Uterus (tissue), 2 donors: ENCODE measurements around the gene UBC.

Source experiments
- CTCF ChIP-seq, 4 experiments: fragments of 200-600 bp in 2 of 4; fragments of 450-650 bp in 2 of 4; sonication (generic) in 2 of 4; IDR thresholded peaks; one replicate each; pipeline ENCODE4 v1.5.1; 2016 to 2019; ENCODE audit warnings: antibody characterized with exemption in 4 of 4, mild to moderate bottlenecking in 2 of 4, moderate library complexity in 1 of 4
- POLR2A ChIP-seq, 2 donors: fragments of 450-650 bp; IDR thresholded peaks; one replicate each; pipeline ENCODE4 v1.6.1; 2016; ENCODE audit warnings: antibody characterized with exemption in 2 of 2, mild to moderate bottlenecking in 1 of 2, moderate library complexity in 1 of 2

DNA sequence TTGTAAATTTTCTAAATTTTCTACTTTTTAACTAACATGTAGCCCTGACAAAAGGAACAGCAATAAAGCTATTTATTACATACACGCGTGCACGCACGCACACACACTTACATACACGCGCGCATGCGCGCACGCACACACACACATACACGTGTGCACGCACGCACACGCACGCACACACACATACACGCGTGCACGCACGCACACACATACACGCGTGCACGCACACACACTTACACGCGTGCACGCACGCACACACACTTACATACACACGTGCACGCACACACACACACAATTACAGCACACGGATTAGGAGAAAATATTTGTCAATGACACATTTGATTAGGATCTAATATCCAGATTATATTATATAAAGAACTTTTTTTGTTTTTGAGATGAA lies 46.6 kb upstream of the UBC start:
- no peak for TF ChIP-seq CTCF (IDR thresholded peaks at IDR 0.05)
- TF ChIP-seq POLR2A (IDR thresholded peaks at IDR 0.05) = no peak
